ENCODE measurements around the gene SMC1A.
"Not testable (repeated sequence)": the region's sequence is repeated elsewhere in the genome, so short reads cannot be mapped to it uniquely, and the experiment has no call there.

Gene SMC1A

DNA sequence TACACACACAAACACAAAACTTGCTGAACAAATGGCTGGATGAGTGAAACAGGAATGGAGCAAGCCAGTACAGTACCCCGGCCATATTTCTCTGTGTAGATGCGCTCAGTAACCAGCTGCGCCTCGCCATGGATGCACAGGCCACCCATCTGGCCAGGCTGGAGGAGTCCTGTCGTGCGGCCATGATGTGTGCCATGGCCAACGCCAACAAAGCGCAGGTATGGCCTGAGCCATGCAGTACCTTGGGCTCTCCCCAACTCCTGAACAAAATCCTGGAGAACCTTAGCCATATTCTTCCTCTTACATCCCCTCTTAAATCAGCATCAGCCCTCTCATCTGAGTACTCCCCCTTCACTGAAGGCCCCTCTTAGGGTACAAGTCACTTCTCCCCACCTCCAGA is 7.3 kb upstream of the SMC1A start:
- no peak overlapping the region for H3K4me3 ChIP-seq (replicated peaks; ENCODE audit: low read depth, low read length)
- DNase-seq (ENCODE audit: low read depth), result no peak
- TF ChIP-seq, protein P1, sequence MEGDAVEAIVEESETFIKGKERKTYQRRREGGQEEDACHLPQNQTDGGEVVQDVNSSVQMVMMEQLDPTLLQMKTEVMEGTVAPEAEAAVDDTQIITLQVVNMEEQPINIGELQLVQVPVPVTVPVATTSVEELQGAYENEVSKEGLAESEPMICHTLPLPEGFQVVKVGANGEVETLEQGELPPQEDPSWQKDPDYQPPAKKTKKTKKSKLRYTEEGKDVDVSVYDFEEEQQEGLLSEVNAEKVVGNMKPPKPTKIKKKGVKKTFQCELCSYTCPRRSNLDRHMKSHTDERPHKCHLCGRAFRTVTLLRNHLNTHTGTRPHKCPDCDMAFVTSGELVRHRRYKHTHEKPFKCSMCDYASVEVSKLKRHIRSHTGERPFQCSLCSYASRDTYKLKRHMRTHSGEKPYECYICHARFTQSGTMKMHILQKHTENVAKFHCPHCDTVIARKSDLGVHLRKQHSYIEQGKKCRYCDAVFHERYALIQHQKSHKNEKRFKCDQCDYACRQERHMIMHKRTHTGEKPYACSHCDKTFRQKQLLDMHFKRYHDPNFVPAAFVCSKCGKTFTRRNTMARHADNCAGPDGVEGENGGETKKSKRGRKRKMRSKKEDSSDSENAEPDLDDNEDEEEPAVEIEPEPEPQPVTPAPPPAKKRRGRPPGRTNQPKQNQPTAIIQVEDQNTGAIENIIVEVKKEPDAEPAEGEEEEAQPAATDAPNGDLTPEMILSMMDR (IDR thresholded peaks at IDR 0.05; ENCODE audit: low read length, missing control alignments), result no peak

DNA sequence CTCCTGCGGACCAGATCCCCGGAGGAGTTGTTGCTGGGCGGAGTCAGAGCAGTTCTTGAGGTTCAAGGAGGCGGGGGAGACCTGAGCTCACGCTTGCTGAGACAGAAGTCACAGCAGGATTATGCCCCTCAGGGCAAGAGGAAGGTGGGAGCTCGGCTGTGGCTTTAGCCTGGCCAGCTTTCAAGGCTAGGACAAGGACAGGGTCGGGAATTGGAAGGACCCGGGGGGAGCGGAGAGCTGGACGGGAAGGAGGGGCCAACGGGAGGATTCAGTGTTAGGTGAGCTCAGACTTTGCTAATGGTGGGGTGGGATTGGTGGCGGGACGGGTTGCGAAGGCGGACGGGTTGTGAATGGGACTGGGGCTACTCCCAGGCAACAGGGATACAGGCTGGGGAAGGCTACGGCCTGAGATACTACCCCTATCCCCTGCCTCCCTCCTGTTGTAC is 430 bp upstream of the SMC1A start, which contains the start of gene RIBC1:
Gene RIBC1 (plus strand): TSS at position 13 of the 446 bp plus-strand sequence. CDS start 3,404 bp downstream, outside the sequence.
- peak within 1 kb of the TSS; percentile 74 for H3K4me3 ChIP-seq (replicated peaks; ENCODE audit: low read depth, low read length)
- no peak for DNase-seq (ENCODE audit: low read depth)

DNA sequence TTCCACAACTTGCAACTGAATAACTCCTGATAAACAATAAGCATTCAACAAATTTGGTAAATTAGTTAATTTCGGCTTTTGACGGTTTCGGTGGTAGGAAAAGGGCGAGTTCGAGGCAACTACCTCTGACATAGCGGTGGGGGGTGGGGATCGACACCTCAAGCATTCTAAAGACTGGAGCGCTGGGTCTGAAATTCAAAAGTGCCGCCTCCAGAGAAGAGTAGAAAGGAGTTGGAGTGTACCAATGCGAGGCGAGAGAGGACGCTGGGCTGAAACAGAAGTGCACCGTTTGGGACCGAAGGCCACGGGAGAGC is 725 bp downstream of the SMC1A start:
- no peak for DNase-seq (ENCODE audit: low read depth)
- TF ChIP-seq, protein P1 (IDR thresholded peaks at IDR 0.05; ENCODE audit: low read length, missing control alignments), result no peak
- peak overlapping the region; percentile 74 for H3K4me3 ChIP-seq (replicated peaks; ENCODE audit: low read depth, low read length)

More for the DNA sequence above, 430 bp upstream of the SMC1A start, which contains the start of gene RIBC1:
- TF ChIP-seq, protein P1 (IDR thresholded peaks at IDR 0.05; ENCODE audit: low read length, missing control alignments), result no peak

DNA sequence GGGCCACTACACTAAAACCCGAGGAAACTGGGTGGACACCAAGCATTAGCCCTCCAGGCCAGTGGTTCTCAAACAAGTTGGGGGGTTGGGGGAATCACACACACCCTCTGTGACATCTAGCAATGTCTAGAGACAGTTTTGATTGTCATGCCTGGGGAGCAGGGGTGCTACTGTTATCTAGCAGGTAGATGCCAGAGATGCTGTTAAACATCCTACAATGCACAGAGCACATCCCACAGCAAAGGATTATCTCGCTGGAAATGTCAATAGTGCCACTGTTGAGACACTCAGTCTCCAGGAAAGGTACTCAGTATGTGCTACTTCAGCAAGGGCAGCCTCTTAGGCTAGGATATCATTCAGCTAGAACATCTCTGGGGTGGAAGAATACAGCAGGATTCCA is 1.3 kb downstream of the SMC1A start:
- no peak for DNase-seq (ENCODE audit: low read depth)
- TF ChIP-seq, protein P1 (IDR thresholded peaks at IDR 0.05; ENCODE audit: low read length, missing control alignments), result no peak
- peak overlapping the region; percentile 74 for H3K4me3 ChIP-seq (replicated peaks; ENCODE audit: low read depth, low read length)

DNA sequence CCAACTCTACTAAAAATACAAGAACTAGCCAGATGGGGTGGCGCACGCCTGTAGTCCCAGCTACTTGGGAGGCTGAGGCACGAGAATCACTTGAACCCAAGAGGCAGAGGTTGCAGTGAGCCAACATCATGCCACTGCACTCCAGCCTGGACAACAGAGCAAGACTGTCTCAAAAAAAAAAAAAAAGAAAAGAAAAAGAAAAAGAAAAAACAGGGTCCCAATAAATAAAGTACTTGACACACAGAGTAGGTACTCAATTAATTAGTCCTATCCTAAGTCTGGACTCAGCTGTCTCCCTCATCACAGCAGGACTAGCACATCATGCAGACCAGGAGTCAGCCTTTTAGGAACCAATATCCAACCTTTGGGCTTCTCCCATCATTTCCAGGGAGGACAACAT is 2.1 kb downstream of the SMC1A start:
- not testable (repeated sequence) for H3K4me3 ChIP-seq (replicated peaks; ENCODE audit: low read depth, low read length); DNase-seq (ENCODE audit: low read depth)

DNA sequence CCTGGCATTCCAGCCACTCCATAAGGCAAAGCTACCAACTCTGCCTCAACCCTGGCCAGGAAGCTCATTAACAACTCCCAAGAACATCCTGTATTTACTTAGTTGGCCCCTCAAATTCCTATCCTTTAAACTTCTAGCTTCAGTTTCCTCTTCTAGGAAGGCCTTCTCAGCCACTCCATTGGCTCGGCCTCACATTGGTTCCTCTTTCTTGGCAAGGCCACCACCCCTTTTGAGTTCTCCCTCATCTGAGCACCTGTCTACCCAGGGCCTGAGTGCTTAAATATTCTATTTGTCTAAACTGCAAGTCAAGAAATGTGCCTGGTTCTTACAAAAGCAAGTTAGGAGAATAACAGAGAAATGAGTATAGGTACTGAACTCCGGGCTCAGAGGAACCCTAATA is 10.0 kb downstream of the SMC1A start:
- no peak for DNase-seq (ENCODE audit: low read depth)
- TF ChIP-seq, protein P1 (IDR thresholded peaks at IDR 0.05; ENCODE audit: low read length, missing control alignments), result no peak
- no peak overlapping the region for H3K4me3 ChIP-seq (replicated peaks; ENCODE audit: low read depth, low read length)

DNA sequence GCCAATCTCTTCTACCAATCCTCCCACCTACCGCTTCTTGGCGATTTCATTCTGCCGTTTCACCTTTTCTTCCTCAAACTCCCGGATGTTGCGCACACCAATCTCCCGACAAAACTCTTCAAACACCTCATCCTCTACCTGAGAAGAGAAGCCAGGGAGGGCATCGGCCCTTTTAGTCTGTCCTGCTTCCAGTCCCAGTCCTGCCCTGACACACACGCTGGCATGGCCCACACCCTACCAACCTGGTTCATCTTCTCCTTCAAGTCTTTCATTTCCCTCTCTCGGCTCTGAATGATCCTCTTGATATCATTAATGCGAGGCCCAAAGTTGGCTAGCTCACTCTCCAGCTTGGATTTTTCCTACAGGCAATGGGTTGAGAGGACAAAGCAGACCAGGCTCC is 18.9 kb downstream of the SMC1A start:
- H3K4me3 ChIP-seq (replicated peaks; ENCODE audit: low read depth, low read length), result no peak overlapping the region
- TF ChIP-seq, protein P1 (IDR thresholded peaks at IDR 0.05; ENCODE audit: low read length, missing control alignments), result no peak
- DNase-seq (ENCODE audit: low read depth), result no peak
